ENCODE results near the gene ZNF652. TPM values are rescaled to one million over a fixed set of nuclear protein-coding genes. Genes with fewer than 3 reads are reported as not detected.
A peak's percentile ranks its signal among the peaks of the same experiment; 100 is the strongest.

ZNF652 gene
- 13.3 TPM for polyA plus RNA-seq (2013, experiment 1 of 2)
- polyA plus RNA-seq (2013, experiment 2 of 2): 12.8 TPM

- DNase-seq: peak; percentile 98
These were observed at the start of gene ZNF652 for GRCh38 chr17:49361902-49362722. Gene ZNF652, minus strand, starts transcription at chr17:49362250. Its CDS starts 44,525 bp downstream, at chr17:49317725.

GRCh38 chr17:49409066-49409465 is 47.0 kb upstream of the ZNF652 start:
- no peak overlapping the region for H4K8ac ChIP-seq (ENCODE audit: low read depth, low read length)
- no peak overlapping the region for H2BK5ac ChIP-seq (ENCODE audit: low read length)
- H3K4me3 ChIP-seq (ENCODE audit: low read length): no peak overlapping the region
- peaks cover 8% of the 10 kb centered on the region for H3K79me1 ChIP-seq (ENCODE audit: low read length)
- no peak overlapping the region for H3K56ac ChIP-seq (ENCODE audit: low read length)
- no peaks in the 10 kb centered on the region for H3K27me3 ChIP-seq (ENCODE audit: insufficient read depth, low read length, poor library complexity)
- no peak for DNase-seq
- H3K4ac ChIP-seq (ENCODE audit: low read depth, low read length): no peak overlapping the region
- H3K4me1 ChIP-seq (ENCODE audit: control insufficient read depth, low read depth, low read length): no peaks in the 10 kb centered on the region
- H2BK120ac ChIP-seq (ENCODE audit: low read depth, low read length): no peak overlapping the region
- no peak overlapping the region for H3K18ac ChIP-seq (ENCODE audit: low read length)
- H3K23ac ChIP-seq (ENCODE audit: low read length): no peak overlapping the region
- peak overlapping the region; percentile 2 for H3K27ac ChIP-seq (ENCODE audit: low read depth, low read length)
- no peak overlapping the region for H3K9ac ChIP-seq (ENCODE audit: low read length)
- H3K79me2 ChIP-seq (ENCODE audit: control insufficient read depth, insufficient read depth, low read length): peaks cover 6% of the 10 kb centered on the region
- no peak overlapping the region for H2AK5ac ChIP-seq (ENCODE audit: low read length)
- no peak overlapping the region for H3K4me2 ChIP-seq (ENCODE audit: low read length)
- no peak overlapping the region for H2BK15ac ChIP-seq (replicated peaks; ENCODE audit: low read depth)
- WGBS (ENCODE audit: extremely low coverage, insufficient coverage, low lambda C conversion rate): no CpG with 5 or more reads among the region's 14 CpGs
- peaks cover 27% of the 10 kb centered on the region for H3K36me3 ChIP-seq (ENCODE audit: control insufficient read depth, insufficient read depth, low read length)
- no peak overlapping the region for H4K5ac ChIP-seq (ENCODE audit: low read length)

More at GRCh38 chr17:49361902-49362722, at the start of gene ZNF652:
- Histone ChIP-seq H2BK120ac (ENCODE audit: low read depth, low read length) (peak within 1 kb of the TSS; percentile 55), H3K23ac (ENCODE audit: low read length) (peak within 1 kb of the TSS; percentile 52), H3K9ac (ENCODE audit: low read length) (peak within 1 kb of the TSS; percentile 95), H4K8ac (ENCODE audit: low read depth, low read length) (peak within 1 kb of the TSS; percentile 91), H3K79me1 (ENCODE audit: low read length) (peaks cover 14% of the 10 kb centered on the region), H3K4me2 (ENCODE audit: low read length) (peak within 1 kb of the TSS; percentile 79), H3K27me3 (ENCODE audit: insufficient read depth, low read length, poor library complexity) (no peaks in the 10 kb centered on the region), H2BK15ac (replicated peaks; ENCODE audit: low read depth) (no peak within 1 kb of the TSS), H2BK5ac (ENCODE audit: low read length) (peak within 1 kb of the TSS; percentile 39), H3K4me3 (ENCODE audit: low read length) (peak within 1 kb of the TSS; percentile 86), H3K79me2 (ENCODE audit: control insufficient read depth, insufficient read depth, low read length) (peaks cover 26% of the 10 kb centered on the region), H3K18ac (ENCODE audit: low read length) (peak within 1 kb of the TSS; percentile 96), H4K5ac (ENCODE audit: low read length) (no peak within 1 kb of the TSS), H3K4me1 (ENCODE audit: control insufficient read depth, low read depth, low read length) (no peaks in the 10 kb centered on the region), H2AK5ac (ENCODE audit: low read length) (no peak within 1 kb of the TSS), H3K27ac (ENCODE audit: low read depth, low read length) (peak within 1 kb of the TSS; percentile 99), H3K36me3 (ENCODE audit: control insufficient read depth, insufficient read depth, low read length) (no peaks in the 10 kb centered on the region), H3K4ac (ENCODE audit: low read depth, low read length) (peak within 1 kb of the TSS; percentile 22), H3K56ac (ENCODE audit: low read length) (peak within 1 kb of the TSS; percentile 96)
- no CpG with 5 or more reads among the region's 106 CpGs for WGBS (ENCODE audit: extremely low coverage, insufficient coverage, low lambda C conversion rate)

GRCh38 chr17:49407981-49408501 is 46.0 kb upstream of the ZNF652 start:
- H3K18ac ChIP-seq (ENCODE audit: low read length): no peak overlapping the region
- no peak overlapping the region for H2AK5ac ChIP-seq (ENCODE audit: low read length)
- H3K4me2 ChIP-seq (ENCODE audit: low read length): no peak overlapping the region
- H2BK5ac ChIP-seq (ENCODE audit: low read length): no peak overlapping the region
- H3K79me2 ChIP-seq (ENCODE audit: control insufficient read depth, insufficient read depth, low read length): no peaks in the 10 kb centered on the region
- no peak overlapping the region for H4K5ac ChIP-seq (ENCODE audit: low read length)
- DNase-seq: peak; percentile 80
- H3K9ac ChIP-seq (ENCODE audit: low read length): no peak overlapping the region
- no peaks in the 10 kb centered on the region for H3K27me3 ChIP-seq (ENCODE audit: insufficient read depth, low read length, poor library complexity)
- H3K36me3 ChIP-seq (ENCODE audit: control insufficient read depth, insufficient read depth, low read length): peaks cover 29% of the 10 kb centered on the region
- no CpG with 5 or more reads among the region's 9 CpGs for WGBS (ENCODE audit: extremely low coverage, insufficient coverage, low lambda C conversion rate)
- H2BK120ac ChIP-seq (ENCODE audit: low read depth, low read length): no peak overlapping the region
- H3K27ac ChIP-seq (ENCODE audit: low read depth, low read length): no peak overlapping the region
- H3K79me1 ChIP-seq (ENCODE audit: low read length): peaks cover 3% of the 10 kb centered on the region
- H3K56ac ChIP-seq (ENCODE audit: low read length): no peak overlapping the region
- H2BK15ac ChIP-seq (replicated peaks; ENCODE audit: low read depth): no peak overlapping the region
- H3K4me3 ChIP-seq (ENCODE audit: low read length): no peak overlapping the region
- H3K4ac ChIP-seq (ENCODE audit: low read depth, low read length): no peak overlapping the region
- no peak overlapping the region for H3K23ac ChIP-seq (ENCODE audit: low read length)
- H3K4me1 ChIP-seq (ENCODE audit: control insufficient read depth, low read depth, low read length): no peaks in the 10 kb centered on the region
- H4K8ac ChIP-seq (ENCODE audit: low read depth, low read length): no peak overlapping the region

- no peak overlapping the region for H2BK120ac ChIP-seq (ENCODE audit: low read depth, low read length)
- H3K36me3 ChIP-seq (ENCODE audit: control insufficient read depth, insufficient read depth, low read length): peaks cover 29% of the 10 kb centered on the region
- no peak overlapping the region for H2BK15ac ChIP-seq (replicated peaks; ENCODE audit: low read depth)
- no peak overlapping the region for H3K4me2 ChIP-seq (ENCODE audit: low read length)
- no peak overlapping the region for H3K4me3 ChIP-seq (ENCODE audit: low read length)
- H3K9ac ChIP-seq (ENCODE audit: low read length): no peak overlapping the region
- no peak overlapping the region for H2AK5ac ChIP-seq (ENCODE audit: low read length)
- no peak overlapping the region for H3K56ac ChIP-seq (ENCODE audit: low read length)
- no peak overlapping the region for H4K8ac ChIP-seq (ENCODE audit: low read depth, low read length)
- no peak overlapping the region for H4K5ac ChIP-seq (ENCODE audit: low read length)
- no peak for DNase-seq
- no CpG with 5 or more reads among the region's 9 CpGs for WGBS (ENCODE audit: extremely low coverage, insufficient coverage, low lambda C conversion rate)
- no peak overlapping the region for H3K18ac ChIP-seq (ENCODE audit: low read length)
- no peaks in the 10 kb centered on the region for H3K79me1 ChIP-seq (ENCODE audit: low read length)
- H3K23ac ChIP-seq (ENCODE audit: low read length): no peak overlapping the region
- no peak overlapping the region for H3K4ac ChIP-seq (ENCODE audit: low read depth, low read length)
- H3K79me2 ChIP-seq (ENCODE audit: control insufficient read depth, insufficient read depth, low read length): no peaks in the 10 kb centered on the region
- H3K4me1 ChIP-seq (ENCODE audit: control insufficient read depth, low read depth, low read length): no peaks in the 10 kb centered on the region
- no peaks in the 10 kb centered on the region for H3K27me3 ChIP-seq (ENCODE audit: insufficient read depth, low read length, poor library complexity)
- no peak overlapping the region for H2BK5ac ChIP-seq (ENCODE audit: low read length)
- H3K27ac ChIP-seq (ENCODE audit: low read depth, low read length): no peak overlapping the region
These were observed 45.0 kb upstream of the ZNF652 start for GRCh38 chr17:49407086-49407485.

- no peak overlapping the region for H2BK5ac ChIP-seq (ENCODE audit: low read length)
- no peak overlapping the region for H2BK15ac ChIP-seq (replicated peaks; ENCODE audit: low read depth)
- H3K56ac ChIP-seq (ENCODE audit: low read length): no peak overlapping the region
- H3K18ac ChIP-seq (ENCODE audit: low read length): no peak overlapping the region
- H2BK120ac ChIP-seq (ENCODE audit: low read depth, low read length): no peak overlapping the region
- no peaks in the 10 kb centered on the region for H3K79me1 ChIP-seq (ENCODE audit: low read length)
- no peak overlapping the region for H4K8ac ChIP-seq (ENCODE audit: low read depth, low read length)
- H3K4me3 ChIP-seq (ENCODE audit: low read length): no peak overlapping the region
- H3K23ac ChIP-seq (ENCODE audit: low read length): no peak overlapping the region
- H3K36me3 ChIP-seq (ENCODE audit: control insufficient read depth, insufficient read depth, low read length): peaks cover 28% of the 10 kb centered on the region
- no peak overlapping the region for H3K4ac ChIP-seq (ENCODE audit: low read depth, low read length)
- no peak overlapping the region for H3K27ac ChIP-seq (ENCODE audit: low read depth, low read length)
- no peaks in the 10 kb centered on the region for H3K27me3 ChIP-seq (ENCODE audit: insufficient read depth, low read length, poor library complexity)
- H3K4me2 ChIP-seq (ENCODE audit: low read length): no peak overlapping the region
- no peaks in the 10 kb centered on the region for H3K4me1 ChIP-seq (ENCODE audit: control insufficient read depth, low read depth, low read length)
- H3K9ac ChIP-seq (ENCODE audit: low read length): no peak overlapping the region
- no peak for DNase-seq
- H2AK5ac ChIP-seq (ENCODE audit: low read length): no peak overlapping the region
- WGBS (ENCODE audit: extremely low coverage, insufficient coverage, low lambda C conversion rate): no CpG with 5 or more reads among the region's 9 CpGs
- H3K79me2 ChIP-seq (ENCODE audit: control insufficient read depth, insufficient read depth, low read length): no peaks in the 10 kb centered on the region
- H4K5ac ChIP-seq (ENCODE audit: low read length): no peak overlapping the region
These were observed 44.5 kb upstream of the ZNF652 start for GRCh38 chr17:49406421-49407061.

All from mesendoderm (in vitro differentiated cells).